Thymus (tissue), 11 donors: ENCODE data around the gene LARGE1. TPM values are rescaled to one million over a fixed set of nuclear protein-coding genes. Genes with fewer than 3 reads are reported as not detected.

Source experiments
- DNase-seq, 9 donors: peaks; one replicate each; pipeline ENCODE4 v3.0.0-alpha.2; 2013; ENCODE audit warnings: low spot score in 9 of 9, low read depth in 6 of 9, missing footprints in 1 of 9
- H3K27ac ChIP-seq, 2 donors: one replicate each; pipeline ENCODE4 v1.5.1; 2013; ENCODE audit warnings: control low read depth in 1 of 2, low read depth in 1 of 2, low read length in 1 of 2, mild to moderate bottlenecking in 1 of 2, moderate library complexity in 1 of 2
- H3K27me3 ChIP-seq, 2 donors: one replicate each; pipeline ENCODE4 v1.5.1; 2013; ENCODE audit warnings: low read length in 1 of 2; ENCODE audit not compliant: control insufficient read depth in 2 of 2, insufficient read depth in 1 of 2
- H3K36me3 ChIP-seq, 2 donors: one replicate each; pipeline ENCODE4 v1.5.1; 2013; ENCODE audit warnings: low read length in 1 of 2, mild to moderate bottlenecking in 1 of 2, moderate library complexity in 1 of 2; ENCODE audit not compliant: control insufficient read depth in 2 of 2, insufficient read depth in 2 of 2
- H3K4me1 ChIP-seq, 2 donors: one replicate each; pipeline ENCODE4 v1.5.1; 2013; ENCODE audit warnings: low read length in 2 of 2; ENCODE audit not compliant: control insufficient read depth in 2 of 2, insufficient read depth in 2 of 2
- H3K4me3 ChIP-seq, 2 donors: one replicate each; pipeline ENCODE4 v1.5.1; 2013; ENCODE audit warnings: low read length in 2 of 2, control low read depth in 1 of 2, mild to moderate bottlenecking in 1 of 2
- H3K9me3 ChIP-seq, 2 donors: one replicate each; pipeline ENCODE4 v1.5.1; 2013; ENCODE audit warnings: low read length in 1 of 2, mild to moderate bottlenecking in 1 of 2; ENCODE audit not compliant: control insufficient read depth in 2 of 2, insufficient read depth in 1 of 2
- WGBS: extraction: QIAGEN DNeasy Blood & Tissue Kit; methylation state at CpG from one replicate; pipeline ENCODE4 v1.1.7; 2013; 5-methylcytosine and 5-hydroxymethylcytosine counted together
- polyA plus RNA-seq: library from polyadenylated mRNA; stranded (reverse); fragments of 200-250 nt; gene quantifications from one replicate; pipeline ENCODE4 v1.2.3, GENCODE V29; 2013
- total RNA-seq: library from RNA; stranded (reverse); fragments of 120-200 nt; gene quantifications from one replicate; pipeline ENCODE4 v1.2.4, GENCODE V29; 2013
- donor health status: healthy.

LARGE1 gene
- total and polyA plus RNA-seq, 2 donors = 1.8 to 3.1 TPM

GRCh38 chr22:33240888-33241475 is 679.3 kb downstream of the LARGE1 start:
- Histone ChIP-seq H3K27ac (no peak overlapping the region), H3K4me3 (no peak overlapping the region), H3K9me3 (no peaks in the 10 kb centered on the region), H3K4me1 (no peaks in the 10 kb centered on the region), H3K27me3 (no peaks in the 10 kb centered on the region), H3K36me3 (no peaks in the 10 kb centered on the region)
- DNase-seq = no peak
- 73% methylated on average over 3 of the region's 3 CpGs for WGBS

GRCh38 chr22:33232071-33232470 is 688.2 kb downstream of the LARGE1 start:
- Histone ChIP-seq H3K27ac (no peak overlapping the region), H3K4me3 (no peak overlapping the region), H3K4me1 (no peaks in the 10 kb centered on the region), H3K9me3 (no peaks in the 10 kb centered on the region), H3K36me3 (no peaks in the 10 kb centered on the region), H3K27me3 (no peaks in the 10 kb centered on the region)
- 93% methylated on average over 5 of the region's 5 CpGs for WGBS
- DNase-seq = no peak

- no peak overlapping the region for H3K4me3 ChIP-seq
- H3K4me1 ChIP-seq = no peaks in the 10 kb centered on the region
- no peaks in the 10 kb centered on the region for H3K9me3 ChIP-seq
- no peaks in the 10 kb centered on the region for H3K27me3 ChIP-seq
- no peak overlapping the region for H3K27ac ChIP-seq
- H3K36me3 ChIP-seq = no peaks in the 10 kb centered on the region
- no peak for DNase-seq
Measured at GRCh38 chr22:33227791-33228190, 692.5 kb downstream of the LARGE1 start.

- H3K27ac ChIP-seq = no peak overlapping the region
- H3K9me3 ChIP-seq = no peaks in the 10 kb centered on the region
- no peak overlapping the region for H3K4me3 ChIP-seq
- H3K27me3 ChIP-seq = no peaks in the 10 kb centered on the region
- WGBS = 96% methylated on average over 4 of the region's 4 CpGs
- no peaks in the 10 kb centered on the region for H3K36me3 ChIP-seq
- H3K4me1 ChIP-seq = no peaks in the 10 kb centered on the region
- peak in 1 of 9 donors; percentile 11 for DNase-seq
Measured at GRCh38 chr22:33224841-33225240, 695.4 kb downstream of the LARGE1 start.
